Measurements from ENCODE around the gene BRD1. TPM values are rescaled to one million over a fixed set of nuclear protein-coding genes. Genes with fewer than 3 reads are reported as not detected.

Gene BRD1
- polyA plus RNA-seq, 1 donor from 2014 or later = 79.3 TPM

- TF ChIP-seq, protein P1, sequence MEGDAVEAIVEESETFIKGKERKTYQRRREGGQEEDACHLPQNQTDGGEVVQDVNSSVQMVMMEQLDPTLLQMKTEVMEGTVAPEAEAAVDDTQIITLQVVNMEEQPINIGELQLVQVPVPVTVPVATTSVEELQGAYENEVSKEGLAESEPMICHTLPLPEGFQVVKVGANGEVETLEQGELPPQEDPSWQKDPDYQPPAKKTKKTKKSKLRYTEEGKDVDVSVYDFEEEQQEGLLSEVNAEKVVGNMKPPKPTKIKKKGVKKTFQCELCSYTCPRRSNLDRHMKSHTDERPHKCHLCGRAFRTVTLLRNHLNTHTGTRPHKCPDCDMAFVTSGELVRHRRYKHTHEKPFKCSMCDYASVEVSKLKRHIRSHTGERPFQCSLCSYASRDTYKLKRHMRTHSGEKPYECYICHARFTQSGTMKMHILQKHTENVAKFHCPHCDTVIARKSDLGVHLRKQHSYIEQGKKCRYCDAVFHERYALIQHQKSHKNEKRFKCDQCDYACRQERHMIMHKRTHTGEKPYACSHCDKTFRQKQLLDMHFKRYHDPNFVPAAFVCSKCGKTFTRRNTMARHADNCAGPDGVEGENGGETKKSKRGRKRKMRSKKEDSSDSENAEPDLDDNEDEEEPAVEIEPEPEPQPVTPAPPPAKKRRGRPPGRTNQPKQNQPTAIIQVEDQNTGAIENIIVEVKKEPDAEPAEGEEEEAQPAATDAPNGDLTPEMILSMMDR (IDR thresholded peaks at IDR 0.05; ENCODE audit: poor library complexity, severe bottlenecking) = no peak
- no peak for TF ChIP-seq EZH2 (IDR thresholded peaks at IDR 0.05; ENCODE audit: borderline replicate concordance, insufficient read depth, low read length, poor library complexity, severe bottlenecking)
- no peak for TF ChIP-seq POLR2AphosphoS5 (IDR thresholded peaks at IDR 0.05)
- no peak for TF ChIP-seq TAF1 (IDR thresholded peaks at IDR 0.05; ENCODE audit: low read depth)
- no peak for TF ChIP-seq MXI1 (conservative IDR thresholded peaks at IDR 0.05; ENCODE audit: poor library complexity, severe bottlenecking)
- TF ChIP-seq RAD21 (conservative IDR thresholded peaks at IDR 0.05) = no peak
- TF ChIP-seq EP300 (conservative IDR thresholded peaks at IDR 0.05; ENCODE audit: poor library complexity, severe bottlenecking) = no peak
- TF ChIP-seq SMC3 (conservative IDR thresholded peaks at IDR 0.05; ENCODE audit: poor library complexity) = no peak
- TF ChIP-seq REST (IDR thresholded peaks at IDR 0.05; ENCODE audit: borderline replicate concordance) = no peak
- Histone ChIP-seq H3K4me2 (ENCODE audit: low read length) (no peak overlapping the region), H3K27me3 (ENCODE audit: insufficient read depth, low read depth, low read length) (no peaks in the 10 kb centered on the region), H4K20me1 (ENCODE audit: insufficient read depth) (no peaks in the 10 kb centered on the region), H2AFZ (ENCODE audit: low read depth, low read length) (no peak overlapping the region), H3K4me3 (ENCODE audit: low read length) (no peak overlapping the region), H3K9me3 (ENCODE audit: low read length) (peaks cover 4% of the 10 kb centered on the region), H3K36me3 (ENCODE audit: insufficient read depth, low read length) (no peaks in the 10 kb centered on the region), H3K9ac (ENCODE audit: low read length) (no peak overlapping the region), H3K9me2 (ENCODE audit: insufficient read depth, low read length) (no peaks in the 10 kb centered on the region), H3K27ac (ENCODE audit: low read length) (no peak overlapping the region), H3K79me2 (replicated peaks; ENCODE audit: insufficient read depth, low read length) (peaks cover 82% of the 10 kb centered on the region), H3F3A (ENCODE audit: insufficient read depth, low read length, poor library complexity, severe bottlenecking) (no peaks in the 10 kb centered on the region)
Measured at GRCh38 chr22:49862496-49862776, 34.8 kb upstream of the BRD1 start.

DNA sequence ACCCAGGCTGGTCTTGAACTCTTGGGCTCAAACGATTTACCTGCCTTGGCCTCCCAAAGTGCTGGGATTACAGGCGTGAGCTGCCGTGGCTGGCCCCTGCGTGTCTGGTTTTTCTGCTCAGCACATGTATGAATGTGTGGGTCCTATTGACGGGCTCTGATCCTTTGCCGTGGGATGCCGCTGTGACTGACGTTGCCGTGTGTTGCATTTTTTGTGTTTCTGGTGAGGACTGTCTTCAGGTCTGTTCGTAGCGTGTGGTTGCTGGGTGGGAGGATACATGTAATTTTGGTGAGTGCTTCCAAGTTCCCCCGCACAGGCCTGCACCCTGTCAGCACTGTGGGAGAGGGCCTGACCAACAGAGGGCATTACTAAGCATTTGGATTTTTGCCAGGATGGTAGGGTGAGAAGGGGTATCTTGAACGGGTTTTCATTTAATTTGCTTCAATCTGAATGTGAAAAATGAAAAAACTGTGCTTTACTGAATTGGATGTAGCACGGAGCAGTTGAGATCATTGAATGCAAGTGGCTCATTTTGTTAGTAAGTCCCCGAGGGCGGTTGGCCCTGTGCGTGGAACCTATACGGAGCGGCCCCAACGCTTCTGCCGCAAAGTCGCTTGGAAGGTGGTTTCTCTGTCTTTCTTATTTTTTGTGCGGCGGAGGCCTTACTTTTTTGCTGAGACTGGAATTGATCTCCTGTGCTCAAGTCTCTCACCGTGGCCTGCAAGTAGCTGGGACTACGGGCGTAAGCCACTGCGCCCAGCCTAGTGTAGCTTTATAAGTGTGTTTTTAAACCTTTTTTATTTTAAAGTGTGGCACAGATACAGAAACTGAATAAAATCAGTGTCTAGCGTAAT lies 34.2 kb upstream of the BRD1 start:
- Histone ChIP-seq H3K36me3 (ENCODE audit: insufficient read depth, low read length) (no peaks in the 10 kb centered on the region), H2AFZ (ENCODE audit: low read depth, low read length) (no peak overlapping the region), H3K9me3 (ENCODE audit: low read length) (no peaks in the 10 kb centered on the region), H3K9ac (ENCODE audit: low read length) (no peak overlapping the region), H3K79me2 (replicated peaks; ENCODE audit: insufficient read depth, low read length) (peaks cover 83% of the 10 kb centered on the region), H3K27ac (ENCODE audit: low read length) (no peak overlapping the region), H4K20me1 (ENCODE audit: insufficient read depth) (no peaks in the 10 kb centered on the region), H3K27me3 (ENCODE audit: insufficient read depth, low read depth, low read length) (no peaks in the 10 kb centered on the region), H3K9me2 (ENCODE audit: insufficient read depth, low read length) (no peaks in the 10 kb centered on the region), H3K4me3 (ENCODE audit: low read length) (no peak overlapping the region), H3F3A (ENCODE audit: insufficient read depth, low read length, poor library complexity, severe bottlenecking) (no peaks in the 10 kb centered on the region), H3K4me2 (ENCODE audit: low read length) (no peak overlapping the region)
- TF ChIP-seq EZH2 (IDR thresholded peaks at IDR 0.05; ENCODE audit: borderline replicate concordance, insufficient read depth, low read length, poor library complexity, severe bottlenecking) (no peak), POLR2AphosphoS5 (IDR thresholded peaks at IDR 0.05) (no peak), RAD21 (conservative IDR thresholded peaks at IDR 0.05) (no peak), EP300 (conservative IDR thresholded peaks at IDR 0.05; ENCODE audit: poor library complexity, severe bottlenecking) (no peak), TAF1 (IDR thresholded peaks at IDR 0.05; ENCODE audit: low read depth) (no peak), REST (IDR thresholded peaks at IDR 0.05; ENCODE audit: borderline replicate concordance) (no peak), SMC3 (conservative IDR thresholded peaks at IDR 0.05; ENCODE audit: poor library complexity) (no peak), MXI1 (conservative IDR thresholded peaks at IDR 0.05; ENCODE audit: poor library complexity, severe bottlenecking) (no peak)
- TF ChIP-seq, protein P1 (IDR thresholded peaks at IDR 0.05; ENCODE audit: poor library complexity, severe bottlenecking) = no peak

Data from neural cell (in vitro differentiated cells).